Lung (tissue), 12 donors: Measurements from ENCODE around the gene ENO3. TPM values are rescaled to one million over a fixed set of nuclear protein-coding genes. Genes with fewer than 3 reads are reported as not detected.

Source experiments
- ATAC-seq: fragments of 200-7000 bp; cut with Tn5 transposase; one replicate; pipeline ENCODE4 v1.9.1; 2020; ENCODE audit warnings: moderate number of reproducible peaks; ENCODE audit not compliant: insufficient read depth, low FRiP score
- DNase-seq, 3 donors: peaks; one replicate each; pipeline ENCODE4 v3.0.0-alpha.2; 2013 to 2017
- H3K27ac ChIP-seq, 2 donors: one replicate each; pipeline ENCODE4 v1.5.1; 2013; ENCODE audit warnings: mild to moderate bottlenecking in 2 of 2, moderate library complexity in 2 of 2, control low read depth in 1 of 2, inconsistent platforms in 1 of 2, low read depth in 1 of 2, low read length in 1 of 2
- H3K27me3 ChIP-seq, 3 donors: one replicate each; pipeline ENCODE4 v1.5.1; 2013; ENCODE audit warnings: low read length in 2 of 3; ENCODE audit not compliant: control insufficient read depth in 3 of 3, insufficient read depth in 3 of 3
- H3K36me3 ChIP-seq, 4 donors: one replicate each; pipeline ENCODE4 v1.5.1; 2013; ENCODE audit warnings: low read length in 4 of 4, mild to moderate bottlenecking in 1 of 4, moderate library complexity in 1 of 4; ENCODE audit not compliant: control insufficient read depth in 4 of 4, insufficient read depth in 4 of 4
- H3K4me1 ChIP-seq, 5 donors: one replicate each; pipeline ENCODE4 v1.5.1; 2013; ENCODE audit warnings: low read length in 5 of 5, mild to moderate bottlenecking in 2 of 5, moderate library complexity in 1 of 5; ENCODE audit not compliant: control insufficient read depth in 5 of 5, insufficient read depth in 5 of 5
- H3K4me3 ChIP-seq: one replicate; pipeline ENCODE4 v1.5.1; 2013; ENCODE audit warnings: mild to moderate bottlenecking, control low read depth, moderate library complexity
- H3K9ac ChIP-seq, 2 donors: one replicate each; pipeline ENCODE4 v1.5.1; 2013; ENCODE audit warnings: low read length in 2 of 2, control low read depth in 1 of 2; ENCODE audit not compliant: insufficient read depth in 1 of 2
- H3K9me3 ChIP-seq, 4 donors: one replicate each; pipeline ENCODE4 v1.5.1; 2013; ENCODE audit warnings: low read length in 3 of 4, mild to moderate bottlenecking in 1 of 4, moderate library complexity in 1 of 4; ENCODE audit not compliant: control insufficient read depth in 4 of 4, insufficient read depth in 3 of 4
- CTCF ChIP-seq: IDR thresholded peaks from 2 replicates; pipeline ENCODE4 v1.5.1; 2012; ENCODE audit warnings: mild to moderate bottlenecking; ENCODE audit errors: control extremely low read depth, extremely low read depth
- WGBS, 2 donors: extraction: QIAGEN DNeasy Blood & Tissue Kit; methylation state at CpG; one replicate each; pipeline ENCODE4 v1.1.7; 2013; 5-methylcytosine and 5-hydroxymethylcytosine counted together
- polyA plus RNA-seq, 2 donors: library from polyadenylated mRNA; stranded (reverse); fragments of 200-250 nt; gene quantifications; one replicate each; pipeline ENCODE4 v1.2.1, GENCODE V29; 2013
- total RNA-seq, 2 donors: library from RNA; depleted of rRNA in 1 of 2; stranded (reverse); fragments of >200 nt in 1 of 2; gene quantifications; one replicate each; pipeline ENCODE4 v1.2.1, GENCODE V29; 2014 to 2021
- donor health status: control.
- donor health status: control.
- donor health status: Bipolar disorder and iron deficiency.
- donor health status: healthy.
- donor health status: DM: yes; HTN: yes; CAD: no.

Gene ENO3
- total and polyA plus RNA-seq, 4 donors: 3.3 to 10.7 (median 8.3) TPM

GRCh38 chr17:4935650-4936049, 15.3 kb upstream of the ENO3 start:
- Histone ChIP-seq H3K27me3 (no peaks in the 10 kb centered on the region), H3K4me1 (peaks cover 4 to 21% (median 7%) of the 10 kb centered on the region in 5 donors), H3K4me3 (no peak overlapping the region), H3K9me3 (no peaks in the 10 kb centered on the region), H3K36me3 (peaks cover 0 to 13% (median 10%) of the 10 kb centered on the region in 4 donors), H3K9ac (no peak overlapping the region), H3K27ac (peak overlapping the region in 1 of 2 donors; percentile 37)
- DNase-seq: no peak
- no peak for TF ChIP-seq CTCF
- no peak for ATAC-seq

- WGBS, 2 donors: 92% methylated on average over 3 of the region's 3 CpGs
- ATAC-seq (no peak), DNase-seq (no peak)
- no peak overlapping the region for H3K9ac ChIP-seq
- H3K27ac ChIP-seq: no peak overlapping the region
- H3K9me3 ChIP-seq: no peaks in the 10 kb centered on the region
- TF ChIP-seq CTCF: no peak
- peaks cover 0 to 13% (median 10%) of the 10 kb centered on the region in 4 donors for H3K36me3 ChIP-seq
- peaks cover 4 to 29% (median 10%) of the 10 kb centered on the region in 5 donors for H3K4me1 ChIP-seq
- H3K27me3 ChIP-seq: no peaks in the 10 kb centered on the region
- no peak overlapping the region for H3K4me3 ChIP-seq
Observed at GRCh38 chr17:4936436-4936835, 14.5 kb upstream of the ENO3 start.

DNA sequence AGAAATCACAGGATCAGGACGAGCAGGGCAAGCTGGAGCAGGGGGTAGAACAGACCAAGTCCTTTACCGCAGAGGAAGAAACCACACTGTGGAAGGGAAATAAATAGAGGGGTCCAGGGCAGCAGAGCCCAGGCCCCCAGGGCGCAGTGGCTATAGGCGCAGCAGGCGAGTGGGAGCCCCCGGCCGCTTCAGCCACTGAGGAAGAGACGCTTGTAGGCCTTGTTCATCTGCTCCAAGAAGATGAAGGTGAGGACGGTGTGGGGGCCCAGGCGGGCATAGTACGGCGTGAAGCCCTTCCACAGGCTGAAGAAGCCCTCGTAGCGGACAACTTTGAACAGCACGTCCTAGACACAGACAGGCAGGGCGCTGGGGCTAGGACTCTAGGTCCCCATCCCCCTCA, 13.4 kb upstream of the ENO3 start:
- DNase-seq (no peak), ATAC-seq (no peak)
- Histone ChIP-seq H3K27me3 (no peaks in the 10 kb centered on the region), H3K4me3 (no peak overlapping the region), H3K9ac (no peak overlapping the region), H3K36me3 (peaks cover under 1 to 16% (median 12%) of the 10 kb centered on the region in 4 donors), H3K9me3 (no peaks in the 10 kb centered on the region), H3K27ac (no peak overlapping the region), H3K4me1 (peaks cover 4 to 34% (median 13%) of the 10 kb centered on the region in 5 donors)
- WGBS, 2 donors: 94 to 96% methylated on average over 16 of the region's 16 CpGs
- TF ChIP-seq CTCF: no peak

GRCh38 chr17:4938069-4938491, 12.8 kb upstream of the ENO3 start:
- DNase-seq: no peak
- Histone ChIP-seq H3K27ac (peak overlapping the region in 1 of 2 donors; percentile 47), H3K9me3 (no peaks in the 10 kb centered on the region), H3K36me3 (peaks cover 5 to 20% (median 16%) of the 10 kb centered on the region in 4 donors), H3K27me3 (no peaks in the 10 kb centered on the region), H3K9ac (no peak overlapping the region), H3K4me3 (no peak overlapping the region), H3K4me1 (peaks cover 4 to 34% (median 13%) of the 10 kb centered on the region in 5 donors)
- no peak for ATAC-seq
- 92 to 97% methylated on average over 11 of the region's 11 CpGs for WGBS, 2 donors
- TF ChIP-seq CTCF: no peak
